Fibroblast of mammary gland (primary cell): ENCODE data around the gene ATP6AP1.

Experiments
- DNase-seq: peaks from one replicate; pipeline ENCODE4 v3.0.0-alpha.2; 2010; ENCODE audit warnings: low read depth
- H3K4me3 ChIP-seq: 2 replicates; pipeline ENCODE4 v1.5.1; 2011; ENCODE audit warnings: low read depth, mild to moderate bottlenecking, low read length, moderate library complexity; ENCODE audit not compliant: control insufficient read depth
- TF ChIP-seq, protein P1 (sequence below): conservative IDR thresholded peaks from 2 replicates; pipeline ENCODE4 v1.5.1; 2011; ENCODE audit warnings: low read depth, low read length, inconsistent platforms; ENCODE audit not compliant: control insufficient read depth, insufficient read depth

Gene ATP6AP1

GRCh38 chrX:154433605-154434004, 5.1 kb downstream of the ATP6AP1 start:
- DNase-seq, result no peak
- TF ChIP-seq, protein P1, sequence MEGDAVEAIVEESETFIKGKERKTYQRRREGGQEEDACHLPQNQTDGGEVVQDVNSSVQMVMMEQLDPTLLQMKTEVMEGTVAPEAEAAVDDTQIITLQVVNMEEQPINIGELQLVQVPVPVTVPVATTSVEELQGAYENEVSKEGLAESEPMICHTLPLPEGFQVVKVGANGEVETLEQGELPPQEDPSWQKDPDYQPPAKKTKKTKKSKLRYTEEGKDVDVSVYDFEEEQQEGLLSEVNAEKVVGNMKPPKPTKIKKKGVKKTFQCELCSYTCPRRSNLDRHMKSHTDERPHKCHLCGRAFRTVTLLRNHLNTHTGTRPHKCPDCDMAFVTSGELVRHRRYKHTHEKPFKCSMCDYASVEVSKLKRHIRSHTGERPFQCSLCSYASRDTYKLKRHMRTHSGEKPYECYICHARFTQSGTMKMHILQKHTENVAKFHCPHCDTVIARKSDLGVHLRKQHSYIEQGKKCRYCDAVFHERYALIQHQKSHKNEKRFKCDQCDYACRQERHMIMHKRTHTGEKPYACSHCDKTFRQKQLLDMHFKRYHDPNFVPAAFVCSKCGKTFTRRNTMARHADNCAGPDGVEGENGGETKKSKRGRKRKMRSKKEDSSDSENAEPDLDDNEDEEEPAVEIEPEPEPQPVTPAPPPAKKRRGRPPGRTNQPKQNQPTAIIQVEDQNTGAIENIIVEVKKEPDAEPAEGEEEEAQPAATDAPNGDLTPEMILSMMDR, result no peak
- H3K4me3 ChIP-seq, result no peak overlapping the region

DNA sequence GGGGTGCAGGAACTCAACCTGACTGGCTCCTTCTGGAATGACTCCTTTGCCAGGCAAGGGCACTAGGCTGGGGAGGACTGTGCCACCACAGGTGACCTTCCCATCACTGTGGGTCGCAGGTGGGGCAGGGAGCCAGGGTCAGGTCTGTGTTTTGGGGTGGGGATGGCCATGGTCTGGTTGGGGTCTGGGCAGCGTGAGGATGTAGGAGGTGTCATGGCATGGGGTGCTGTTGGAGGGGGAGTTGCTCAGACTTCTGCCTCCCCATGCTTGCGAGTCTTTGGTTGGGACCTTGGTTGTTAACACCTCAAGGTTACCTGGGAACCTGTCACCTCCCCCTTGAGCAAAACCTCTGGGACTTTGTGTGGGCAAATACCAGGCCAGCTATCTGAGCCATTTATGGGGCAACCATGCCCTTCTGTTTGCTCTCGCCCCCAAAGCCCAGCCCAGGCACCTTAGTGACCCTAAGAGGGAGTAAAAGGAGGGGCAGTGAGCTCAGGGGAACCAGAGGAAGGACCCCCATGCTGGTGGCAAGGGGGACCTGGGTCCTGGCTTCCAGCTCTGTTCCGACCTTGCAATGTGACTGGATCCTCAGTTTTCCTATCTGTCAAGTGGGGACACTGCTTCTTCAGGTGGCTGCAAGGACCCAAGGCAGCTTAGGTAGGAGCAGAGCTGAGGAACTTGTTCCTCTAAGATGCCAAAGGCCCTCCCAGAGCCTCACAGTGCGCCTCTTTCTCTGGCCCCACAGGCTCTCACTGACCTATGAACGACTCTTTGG, 6.1 kb downstream of the ATP6AP1 start:
- H3K4me3 ChIP-seq, result no peak overlapping the region
- DNase-seq, result no peak
- TF ChIP-seq, protein P1, result no peak

- H3K4me3 ChIP-seq, result no peak overlapping the region
- no peak for DNase-seq
- TF ChIP-seq, protein P1, result no peak
These were observed 6.8 kb downstream of the ATP6AP1 start for GRCh38 chrX:154435171-154435733.

DNA sequence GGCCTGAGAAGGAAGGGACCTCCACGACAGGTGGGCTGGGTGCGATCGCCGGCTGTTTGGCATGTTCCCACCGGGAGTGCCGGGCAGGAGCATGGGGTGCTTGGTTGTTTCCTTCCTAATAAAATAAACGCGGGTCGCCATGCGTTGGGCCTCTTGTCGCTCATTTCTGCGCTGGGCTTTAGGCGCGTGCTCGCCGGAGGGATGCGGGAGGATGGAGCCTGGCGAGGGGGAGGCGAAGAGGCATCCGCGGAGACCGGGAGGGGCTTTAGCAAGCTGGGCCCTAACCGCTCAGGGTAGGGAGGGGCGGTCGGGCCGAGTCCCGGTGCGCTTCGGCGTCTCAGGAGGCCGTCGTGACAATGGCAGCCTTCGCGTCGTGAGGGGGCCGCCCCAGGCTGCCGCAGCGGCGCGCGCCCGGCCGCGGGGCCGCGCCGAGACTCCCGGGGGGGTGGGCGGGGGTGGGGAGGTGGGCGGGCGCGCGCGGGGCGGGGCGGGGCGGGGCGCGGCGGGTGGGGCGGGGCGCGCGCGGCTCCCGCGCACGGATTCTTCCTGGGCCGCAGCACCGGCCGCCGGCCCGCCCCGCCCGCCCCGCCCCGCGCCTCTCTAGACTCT, 8.0 kb downstream of the ATP6AP1 start:
- TF ChIP-seq, protein P1, result no peak
- peak overlapping the region; percentile 29 for H3K4me3 ChIP-seq
- DNase-seq, result no peak

DNA sequence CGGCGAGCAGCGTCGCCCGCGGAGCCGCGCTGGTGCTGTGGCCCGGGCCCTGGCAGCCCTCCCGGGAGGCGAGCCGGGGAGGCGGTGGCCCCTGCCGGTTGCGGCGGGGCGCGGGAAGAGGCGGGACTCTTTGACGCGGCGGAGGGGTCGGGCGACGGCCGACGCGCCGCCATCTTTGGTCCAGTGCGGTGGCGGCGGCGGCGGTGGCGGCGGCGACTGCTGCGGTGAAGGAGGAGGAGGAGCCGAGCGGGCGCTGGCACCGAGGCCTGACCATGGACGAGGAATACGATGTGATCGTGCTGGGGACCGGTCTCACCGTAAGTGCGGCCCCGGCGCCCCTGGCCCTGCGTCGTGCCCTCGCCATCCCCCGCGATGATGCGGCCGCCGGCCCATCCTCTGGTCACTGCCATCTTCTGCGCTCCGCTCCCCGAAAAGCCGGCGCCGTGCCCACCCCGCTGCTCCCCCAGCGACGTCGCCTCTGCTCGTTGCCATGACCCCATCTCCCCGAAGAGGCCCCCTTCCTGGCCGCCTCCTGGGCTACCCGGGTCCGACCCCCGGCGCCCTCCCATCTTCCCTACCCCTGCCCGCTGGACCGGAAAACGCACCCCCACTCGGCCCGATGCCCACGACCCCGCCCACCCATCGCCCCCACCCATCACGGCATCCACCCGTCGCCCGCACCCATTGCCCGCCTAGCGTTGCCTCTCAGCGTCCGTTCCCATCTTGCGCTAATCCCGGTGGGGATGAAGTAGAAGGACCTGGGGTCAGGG, 8.7 kb downstream of the ATP6AP1 start, which contains the start of gene GDI1:
Gene GDI1, plus strand, starts transcription at position 172 of the 770 bp plus-strand sequence. Its CDS starts 101 bp downstream, at position 273.
- DNase-seq, result peak; percentile 15

More for the DNA sequence above, 8.7 kb downstream of the ATP6AP1 start, which contains the start of gene GDI1:
- TF ChIP-seq, protein P1, result no peak
- peak within 1 kb of the TSS; percentile 68 for H3K4me3 ChIP-seq
